SK-N-SH treated with all-trans-retinoic acid at 6 μM for 48 hours (cell line): ENCODE data around the gene SLC39A13.

Experiments
- ATAC-seq: fragments of 200-7000 bp; cut with Tn5 transposase; 3 replicates; pipeline ENCODE4 v1.9.1; 2020; ENCODE audit warnings: mild to moderate bottlenecking, moderate library complexity
- ARNTL ChIP-seq: fragments of 450-650 bp; formaldehyde crosslinking; IDR thresholded peaks from 2 replicates; pipeline ENCODE4 v1.5.0; 2020; ENCODE audit warnings: low read depth, mild to moderate bottlenecking, moderate library complexity, borderline replicate concordance
- CSRNP3 ChIP-seq: fragments of 250-450 bp; sonication (Bioruptor Pico); IDR thresholded peaks from 2 replicates; pipeline ENCODE4 v1.5.1; 2021; ENCODE audit warnings: mild to moderate bottlenecking, moderate library complexity
- ESRRG ChIP-seq: fragments of 250-450 bp; sonication (Bioruptor Pico); IDR thresholded peaks from 2 replicates; pipeline ENCODE4 v1.6.1; 2021; ENCODE audit warnings: mild to moderate bottlenecking
- GLIS3 ChIP-seq: fragments of 250-450 bp; sonication (Bioruptor Pico); IDR thresholded peaks from 2 replicates; pipeline ENCODE4 v1.5.0; 2020; ENCODE audit warnings: mild to moderate bottlenecking, moderate library complexity
- ISL1 ChIP-seq: fragments of 250-450 bp; sonication (Bioruptor Pico); IDR thresholded peaks from 2 replicates; pipeline ENCODE4 v2.1.2; 2022; ENCODE audit warnings: mild to moderate bottlenecking, moderate library complexity
- PATZ1 ChIP-seq: fragments of 250-450 bp; sonication (Bioruptor Pico); IDR thresholded peaks from 2 replicates; pipeline ENCODE4 v1.8.0; 2020; ENCODE audit warnings: mild to moderate bottlenecking, moderate library complexity, borderline replicate concordance
- POU6F1 ChIP-seq: fragments of 250-450 bp; sonication (Bioruptor Pico); IDR thresholded peaks from 2 replicates; pipeline ENCODE4 v1.8.0; 2021; ENCODE audit warnings: low read depth, mild to moderate bottlenecking, moderate library complexity, borderline replicate concordance
- PPARA ChIP-seq: fragments of 250-450 bp; sonication (Bioruptor Pico); IDR thresholded peaks from 2 replicates; pipeline ENCODE4 v1.5.0; 2020; ENCODE audit warnings: mild to moderate bottlenecking, borderline replicate concordance
- SNAI2 ChIP-seq: fragments of 250-450 bp; sonication (Bioruptor Pico); IDR thresholded peaks from 2 replicates; pipeline ENCODE4 v1.5.0; 2020; ENCODE audit warnings: mild to moderate bottlenecking, moderate library complexity
- TOX ChIP-seq: fragments of 250-450 bp; sonication (Bioruptor Pico); IDR thresholded peaks from 2 replicates; pipeline ENCODE4 v1.8.0; 2021; ENCODE audit warnings: mild to moderate bottlenecking, moderate library complexity, borderline replicate concordance
- TSHZ2 ChIP-seq: fragments of 250-450 bp; sonication (Bioruptor Pico); IDR thresholded peaks from 2 replicates; pipeline ENCODE4 v1.5.0; 2020; ENCODE audit warnings: mild to moderate bottlenecking, moderate library complexity
- ZFP3 ChIP-seq: fragments of 250-450 bp; sonication (Bioruptor Pico); IDR thresholded peaks from 2 replicates; pipeline ENCODE4 v1.5.0; 2020; ENCODE audit warnings: mild to moderate bottlenecking, moderate library complexity
- ZNF70 ChIP-seq: fragments of 450-650 bp; formaldehyde crosslinking; IDR thresholded peaks from 2 replicates; pipeline ENCODE4 v1.5.0; 2020; ENCODE audit warnings: mild to moderate bottlenecking, moderate library complexity
- ZNF8 ChIP-seq: fragments of 450-650 bp; formaldehyde crosslinking; IDR thresholded peaks from 2 replicates; pipeline ENCODE4 v1.5.0; 2020; ENCODE audit warnings: mild to moderate bottlenecking, moderate library complexity

SLC39A13 gene

GRCh38 chr11:47398551-47398950 lies 9.8 kb upstream of the SLC39A13 start:
- TF ChIP-seq PPARA (no peak), ZFP3 (CRISPR knock-in tag) (no peak), ZNF70 (CRISPR knock-in tag) (no peak), ZNF8 (CRISPR knock-in tag) (no peak), CSRNP3 (CRISPR knock-in tag) (no peak), TSHZ2 (CRISPR knock-in tag) (no peak), PATZ1 (CRISPR knock-in tag) (no peak), ARNTL (CRISPR knock-in tag) (no peak), ESRRG (CRISPR knock-in tag) (no peak), GLIS3 (no peak), ISL1 (CRISPR knock-in tag) (no peak), TOX (CRISPR knock-in tag) (no peak), SNAI2 (CRISPR knock-in tag) (no peak)
- no peak for ATAC-seq

- peak; percentile 63 for ATAC-seq
These were observed 8.3 kb upstream of the SLC39A13 start for GRCh38 chr11:47399860-47400767.

More at GRCh38 chr11:47399860-47400767, 8.3 kb upstream of the SLC39A13 start:
- no peak for TF ChIP-seq TSHZ2 (CRISPR knock-in tag)
- 0 out of 2 replicates have a peak, but pooled peaks have one; percentile 16 for TF ChIP-seq ESRRG (CRISPR knock-in tag)
- TF ChIP-seq ZNF8 (CRISPR knock-in tag) = no peak
- TF ChIP-seq POU6F1 (CRISPR knock-in tag) = no peak
